Measurements from ENCODE around the gene KCNH8.
"Not testable (repeated sequence)": the region's sequence is repeated elsewhere in the genome, so short reads cannot be mapped to it uniquely, and the experiment has no call there.

Gene KCNH8

GRCh38 chr3:19147905-19148767 lies at the start of gene KCNH8:
Gene KCNH8 (plus strand): TSS chr3:19148510. CDS start chr3:19148720, 210 bp downstream.
- peak; percentile 31 for DNase-seq

- DNase-seq: not testable (repeated sequence)
Measured at GRCh38 chr3:19102654-19103290, 45.5 kb upstream of the KCNH8 start.

- no peak for DNase-seq
Measured at GRCh38 chr3:19103510-19103909, 44.8 kb upstream of the KCNH8 start.

GRCh38 chr3:19104459-19104858 lies 43.9 kb upstream of the KCNH8 start:
- DNase-seq: no peak

- DNase-seq: no peak
Measured at GRCh38 chr3:19105826-19106225, 42.5 kb upstream of the KCNH8 start.

GRCh38 chr3:19106307-19106706 lies 42.0 kb upstream of the KCNH8 start:
- no peak for DNase-seq

- no peak for DNase-seq
Measured at GRCh38 chr3:19107719-19108118, 40.6 kb upstream of the KCNH8 start.

GRCh38 chr3:19110335-19110895 lies 37.9 kb upstream of the KCNH8 start:
- DNase-seq: no peak

GRCh38 chr3:19114461-19114860 lies 33.8 kb upstream of the KCNH8 start:
- DNase-seq: no peak

GRCh38 chr3:19116239-19116638 lies 32.1 kb upstream of the KCNH8 start:
- DNase-seq: no peak

- no peak for DNase-seq
Measured at GRCh38 chr3:19124752-19125151, 23.6 kb upstream of the KCNH8 start.

GRCh38 chr3:19139863-19140262 lies 8.4 kb upstream of the KCNH8 start:
- DNase-seq: no peak

- DNase-seq: peak; percentile 70
Measured at GRCh38 chr3:19146685-19147650, 1.3 kb upstream of the KCNH8 start.

GRCh38 chr3:19148768-19149091 lies 420 bp downstream of the KCNH8 start:
- peak; percentile 42 for DNase-seq

GRCh38 chr3:19149368-19149767 lies 1.1 kb downstream of the KCNH8 start:
- no peak for DNase-seq

GRCh38 chr3:19151171-19151570 lies 2.9 kb downstream of the KCNH8 start:
- DNase-seq: no peak

- DNase-seq: no peak
Measured at GRCh38 chr3:19154693-19155250, 6.5 kb downstream of the KCNH8 start.

GRCh38 chr3:19155375-19155774 lies 7.1 kb downstream of the KCNH8 start:
- no peak for DNase-seq

GRCh38 chr3:19159966-19160635 lies 11.8 kb downstream of the KCNH8 start:
- no peak for DNase-seq

GRCh38 chr3:19165654-19166053 lies 17.3 kb downstream of the KCNH8 start:
- no peak for DNase-seq

GRCh38 chr3:19171794-19172193 lies 23.5 kb downstream of the KCNH8 start:
- DNase-seq: no peak

- no peak for DNase-seq
Measured at GRCh38 chr3:19173945-19174344, 25.6 kb downstream of the KCNH8 start.

Data from DMS79 treated with DMSO at 0.1 percent for 48 hours (cell line).